Measurements from ENCODE around the gene SLC10A6.

- TF ChIP-seq, protein P1, sequence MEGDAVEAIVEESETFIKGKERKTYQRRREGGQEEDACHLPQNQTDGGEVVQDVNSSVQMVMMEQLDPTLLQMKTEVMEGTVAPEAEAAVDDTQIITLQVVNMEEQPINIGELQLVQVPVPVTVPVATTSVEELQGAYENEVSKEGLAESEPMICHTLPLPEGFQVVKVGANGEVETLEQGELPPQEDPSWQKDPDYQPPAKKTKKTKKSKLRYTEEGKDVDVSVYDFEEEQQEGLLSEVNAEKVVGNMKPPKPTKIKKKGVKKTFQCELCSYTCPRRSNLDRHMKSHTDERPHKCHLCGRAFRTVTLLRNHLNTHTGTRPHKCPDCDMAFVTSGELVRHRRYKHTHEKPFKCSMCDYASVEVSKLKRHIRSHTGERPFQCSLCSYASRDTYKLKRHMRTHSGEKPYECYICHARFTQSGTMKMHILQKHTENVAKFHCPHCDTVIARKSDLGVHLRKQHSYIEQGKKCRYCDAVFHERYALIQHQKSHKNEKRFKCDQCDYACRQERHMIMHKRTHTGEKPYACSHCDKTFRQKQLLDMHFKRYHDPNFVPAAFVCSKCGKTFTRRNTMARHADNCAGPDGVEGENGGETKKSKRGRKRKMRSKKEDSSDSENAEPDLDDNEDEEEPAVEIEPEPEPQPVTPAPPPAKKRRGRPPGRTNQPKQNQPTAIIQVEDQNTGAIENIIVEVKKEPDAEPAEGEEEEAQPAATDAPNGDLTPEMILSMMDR (IDR thresholded peaks at IDR 0.05 in 2 of 3, conservative IDR thresholded peaks at IDR 0.05 in 1 of 3; ENCODE audit: control insufficient read depth in 2 of 3, extremely low read depth in 1 of 3, insufficient read depth in 1 of 3, low read depth in 3 of 3, low read length in 3 of 3), result no peak
- TF ChIP-seq, protein P2, sequence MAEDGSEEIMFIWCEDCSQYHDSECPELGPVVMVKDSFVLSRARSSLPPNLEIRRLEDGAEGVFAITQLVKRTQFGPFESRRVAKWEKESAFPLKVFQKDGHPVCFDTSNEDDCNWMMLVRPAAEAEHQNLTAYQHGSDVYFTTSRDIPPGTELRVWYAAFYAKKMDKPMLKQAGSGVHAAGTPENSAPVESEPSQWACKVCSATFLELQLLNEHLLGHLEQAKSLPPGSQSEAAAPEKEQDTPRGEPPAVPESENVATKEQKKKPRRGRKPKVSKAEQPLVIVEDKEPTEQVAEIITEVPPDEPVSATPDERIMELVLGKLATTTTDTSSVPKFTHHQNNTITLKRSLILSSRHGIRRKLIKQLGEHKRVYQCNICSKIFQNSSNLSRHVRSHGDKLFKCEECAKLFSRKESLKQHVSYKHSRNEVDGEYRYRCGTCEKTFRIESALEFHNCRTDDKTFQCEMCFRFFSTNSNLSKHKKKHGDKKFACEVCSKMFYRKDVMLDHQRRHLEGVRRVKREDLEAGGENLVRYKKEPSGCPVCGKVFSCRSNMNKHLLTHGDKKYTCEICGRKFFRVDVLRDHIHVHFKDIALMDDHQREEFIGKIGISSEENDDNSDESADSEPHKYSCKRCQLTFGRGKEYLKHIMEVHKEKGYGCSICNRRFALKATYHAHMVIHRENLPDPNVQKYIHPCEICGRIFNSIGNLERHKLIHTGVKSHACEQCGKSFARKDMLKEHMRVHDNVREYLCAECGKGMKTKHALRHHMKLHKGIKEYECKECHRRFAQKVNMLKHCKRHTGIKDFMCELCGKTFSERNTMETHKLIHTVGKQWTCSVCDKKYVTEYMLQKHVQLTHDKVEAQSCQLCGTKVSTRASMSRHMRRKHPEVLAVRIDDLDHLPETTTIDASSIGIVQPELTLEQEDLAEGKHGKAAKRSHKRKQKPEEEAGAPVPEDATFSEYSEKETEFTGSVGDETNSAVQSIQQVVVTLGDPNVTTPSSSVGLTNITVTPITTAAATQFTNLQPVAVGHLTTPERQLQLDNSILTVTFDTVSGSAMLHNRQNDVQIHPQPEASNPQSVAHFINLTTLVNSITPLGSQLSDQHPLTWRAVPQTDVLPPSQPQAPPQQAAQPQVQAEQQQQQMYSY (CRISPR knock-in tag; IDR thresholded peaks at IDR 0.05), result no peak
- no peak for TF ChIP-seq EZH2 (IDR thresholded peaks at IDR 0.05; ENCODE audit: borderline replicate concordance, control insufficient read depth, low read depth, low read length)
- no peak for TF ChIP-seq ETV6 (conservative IDR thresholded peaks at IDR 0.05 in 1 of 2, IDR thresholded peaks at IDR 0.05 in 1 of 2; ENCODE audit: borderline replicate concordance in 1 of 2, low read depth in 1 of 2)
- TF ChIP-seq, protein P3, sequence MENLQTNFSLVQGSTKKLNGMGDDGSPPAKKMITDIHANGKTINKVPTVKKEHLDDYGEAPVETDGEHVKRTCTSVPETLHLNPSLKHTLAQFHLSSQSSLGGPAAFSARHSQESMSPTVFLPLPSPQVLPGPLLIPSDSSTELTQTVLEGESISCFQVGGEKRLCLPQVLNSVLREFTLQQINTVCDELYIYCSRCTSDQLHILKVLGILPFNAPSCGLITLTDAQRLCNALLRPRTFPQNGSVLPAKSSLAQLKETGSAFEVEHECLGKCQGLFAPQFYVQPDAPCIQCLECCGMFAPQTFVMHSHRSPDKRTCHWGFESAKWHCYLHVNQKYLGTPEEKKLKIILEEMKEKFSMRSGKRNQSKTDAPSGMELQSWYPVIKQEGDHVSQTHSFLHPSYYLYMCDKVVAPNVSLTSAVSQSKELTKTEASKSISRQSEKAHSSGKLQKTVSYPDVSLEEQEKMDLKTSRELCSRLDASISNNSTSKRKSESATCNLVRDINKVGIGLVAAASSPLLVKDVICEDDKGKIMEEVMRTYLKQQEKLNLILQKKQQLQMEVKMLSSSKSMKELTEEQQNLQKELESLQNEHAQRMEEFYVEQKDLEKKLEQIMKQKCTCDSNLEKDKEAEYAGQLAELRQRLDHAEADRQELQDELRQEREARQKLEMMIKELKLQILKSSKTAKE (IDR thresholded peaks at IDR 0.05; ENCODE audit: low read depth, poor library complexity, severe bottlenecking), result no peak
- TF ChIP-seq CHD2 (IDR thresholded peaks at IDR 0.05; ENCODE audit: borderline replicate concordance, low read depth, low read length), result no peak
Measured at GRCh38 chr4:86837691-86838503, 11.3 kb downstream of the SLC10A6 start.
